ENCODE results near the gene GRK5.
"Not testable (repeated sequence)": the region's sequence is repeated elsewhere in the genome, so short reads cannot be mapped to it uniquely, and the experiment has no call there.

Gene GRK5

GRCh38 chr10:119177708-119178371 lies 29.5 kb upstream of the GRK5 start:
- no peaks in the 10 kb centered on the region for H3K27me3 ChIP-seq (ENCODE audit: control insufficient read depth in 1 of 2, insufficient read depth in 2 of 2, low read length in 2 of 2)
- peak overlapping the region; percentile 94 to 100 for H3K4me3 ChIP-seq (ENCODE audit: low read length in 2 of 2)
- peaks cover 8 to 9% of the 10 kb centered on the region in 2 donors for H3K36me3 ChIP-seq (ENCODE audit: control insufficient read depth in 2 of 2, insufficient read depth in 2 of 2, low read length in 2 of 2)
- H3K27ac ChIP-seq (ENCODE audit: low read length), result peak overlapping the region; percentile 68
- peak overlapping the region; percentile 93 to 95 for H3K9ac ChIP-seq (ENCODE audit: low read length in 2 of 2)
- no peaks in the 10 kb centered on the region for H3K9me3 ChIP-seq (ENCODE audit: control insufficient read depth in 2 of 2, low read length in 2 of 2)
- H3K4me1 ChIP-seq (ENCODE audit: control insufficient read depth, insufficient read depth, low read length), result peaks cover 16% of the 10 kb centered on the region

GRCh38 chr10:119178372-119179119 lies 28.8 kb upstream of the GRK5 start, which contains the start of gene PRDX3:
Gene PRDX3 (minus strand): TSS chr10:119178812. CDS start chr10:119178790, 22 bp downstream.
- peaks cover 6% of the 10 kb centered on the region in 2 donors for H3K36me3 ChIP-seq (ENCODE audit: control insufficient read depth in 2 of 2, insufficient read depth in 2 of 2, low read length in 2 of 2)
- peak within 1 kb of the TSS; percentile 93 to 95 for H3K9ac ChIP-seq (ENCODE audit: low read length in 2 of 2)
- no peaks in the 10 kb centered on the region for H3K9me3 ChIP-seq (ENCODE audit: control insufficient read depth in 2 of 2, low read length in 2 of 2)
- no peaks in the 10 kb centered on the region for H3K27me3 ChIP-seq (ENCODE audit: control insufficient read depth in 1 of 2, insufficient read depth in 2 of 2, low read length in 2 of 2)
- H3K4me3 ChIP-seq (ENCODE audit: low read length in 2 of 2), result peak within 1 kb of the TSS; percentile 94 to 100
- peaks cover 16% of the 10 kb centered on the region for H3K4me1 ChIP-seq (ENCODE audit: control insufficient read depth, insufficient read depth, low read length)
- H3K27ac ChIP-seq (ENCODE audit: low read length), result peak within 1 kb of the TSS; percentile 68

- not testable (repeated sequence) for H3K27ac ChIP-seq (ENCODE audit: low read length); H3K27me3 ChIP-seq (ENCODE audit: control insufficient read depth in 1 of 2, insufficient read depth in 2 of 2, low read length in 2 of 2); H3K9me3 ChIP-seq (ENCODE audit: control insufficient read depth in 2 of 2, low read length in 2 of 2); H3K36me3 ChIP-seq (ENCODE audit: control insufficient read depth in 2 of 2, insufficient read depth in 2 of 2, low read length in 2 of 2); H3K9ac ChIP-seq (ENCODE audit: low read length in 2 of 2); H3K4me3 ChIP-seq (ENCODE audit: low read length in 2 of 2)
- H3K4me1 ChIP-seq (ENCODE audit: control insufficient read depth, insufficient read depth, low read length), result peaks cover 16% of the 10 kb centered on the region
Measured at GRCh38 chr10:119180850-119181400, 26.4 kb upstream of the GRK5 start.

GRCh38 chr10:119183664-119184412 lies 23.5 kb upstream of the GRK5 start:
- Histone ChIP-seq H3K27ac (ENCODE audit: low read length) (no peak overlapping the region), H3K27me3 (ENCODE audit: control insufficient read depth in 1 of 2, insufficient read depth in 2 of 2, low read length in 2 of 2) (no peaks in the 10 kb centered on the region), H3K4me1 (ENCODE audit: control insufficient read depth, insufficient read depth, low read length) (peaks cover 2% of the 10 kb centered on the region), H3K4me3 (ENCODE audit: low read length in 2 of 2) (no peak overlapping the region), H3K9me3 (ENCODE audit: control insufficient read depth in 2 of 2, low read length in 2 of 2) (no peaks in the 10 kb centered on the region), H3K36me3 (ENCODE audit: control insufficient read depth in 2 of 2, insufficient read depth in 2 of 2, low read length in 2 of 2) (no peaks in the 10 kb centered on the region), H3K9ac (ENCODE audit: low read length in 2 of 2) (no peak overlapping the region)

GRCh38 chr10:119189811-119190282 lies 17.5 kb upstream of the GRK5 start:
- no peak overlapping the region for H3K9ac ChIP-seq (ENCODE audit: low read length in 2 of 2)
- no peak overlapping the region for H3K27ac ChIP-seq (ENCODE audit: low read length)

GRCh38 chr10:119190353-119190752 lies 17.0 kb upstream of the GRK5 start:
- no peak overlapping the region for H3K9ac ChIP-seq (ENCODE audit: low read length in 2 of 2)
- H3K27ac ChIP-seq (ENCODE audit: low read length), result no peak overlapping the region
- H3K9me3 ChIP-seq (ENCODE audit: control insufficient read depth in 2 of 2, low read length in 2 of 2), result no peaks in the 10 kb centered on the region
- no peaks in the 10 kb centered on the region for H3K27me3 ChIP-seq (ENCODE audit: control insufficient read depth in 1 of 2, insufficient read depth in 2 of 2, low read length in 2 of 2)
- H3K36me3 ChIP-seq (ENCODE audit: control insufficient read depth in 2 of 2, insufficient read depth in 2 of 2, low read length in 2 of 2), result no peaks in the 10 kb centered on the region
- H3K4me1 ChIP-seq (ENCODE audit: control insufficient read depth, insufficient read depth, low read length), result no peaks in the 10 kb centered on the region
- no peak overlapping the region for H3K4me3 ChIP-seq (ENCODE audit: low read length in 2 of 2)

More at GRCh38 chr10:119189811-119190282, 17.5 kb upstream of the GRK5 start:
- Histone ChIP-seq H3K4me1 (ENCODE audit: control insufficient read depth, insufficient read depth, low read length) (no peaks in the 10 kb centered on the region), H3K4me3 (ENCODE audit: low read length in 2 of 2) (no peak overlapping the region), H3K36me3 (ENCODE audit: control insufficient read depth in 2 of 2, insufficient read depth in 2 of 2, low read length in 2 of 2) (no peaks in the 10 kb centered on the region), H3K9me3 (ENCODE audit: control insufficient read depth in 2 of 2, low read length in 2 of 2) (no peaks in the 10 kb centered on the region), H3K27me3 (ENCODE audit: control insufficient read depth in 1 of 2, insufficient read depth in 2 of 2, low read length in 2 of 2) (no peaks in the 10 kb centered on the region)

- Histone ChIP-seq H3K4me3 (ENCODE audit: low read length in 2 of 2) (no peak overlapping the region), H3K36me3 (ENCODE audit: control insufficient read depth in 2 of 2, insufficient read depth in 2 of 2, low read length in 2 of 2) (no peaks in the 10 kb centered on the region), H3K9me3 (ENCODE audit: control insufficient read depth in 2 of 2, low read length in 2 of 2) (no peaks in the 10 kb centered on the region), H3K9ac (ENCODE audit: low read length in 2 of 2) (no peak overlapping the region), H3K27me3 (ENCODE audit: control insufficient read depth in 1 of 2, insufficient read depth in 2 of 2, low read length in 2 of 2) (no peaks in the 10 kb centered on the region), H3K4me1 (ENCODE audit: control insufficient read depth, insufficient read depth, low read length) (no peaks in the 10 kb centered on the region), H3K27ac (ENCODE audit: low read length) (no peak overlapping the region)
Measured at GRCh38 chr10:119190954-119191785, 16.2 kb upstream of the GRK5 start.

GRCh38 chr10:119191881-119192280 lies 15.5 kb upstream of the GRK5 start:
- H3K9me3 ChIP-seq (ENCODE audit: control insufficient read depth in 2 of 2, low read length in 2 of 2), result no peaks in the 10 kb centered on the region
- H3K9ac ChIP-seq (ENCODE audit: low read length in 2 of 2), result no peak overlapping the region
- no peaks in the 10 kb centered on the region for H3K4me1 ChIP-seq (ENCODE audit: control insufficient read depth, insufficient read depth, low read length)
- H3K27ac ChIP-seq (ENCODE audit: low read length), result no peak overlapping the region
- no peaks in the 10 kb centered on the region for H3K36me3 ChIP-seq (ENCODE audit: control insufficient read depth in 2 of 2, insufficient read depth in 2 of 2, low read length in 2 of 2)
- no peaks in the 10 kb centered on the region for H3K27me3 ChIP-seq (ENCODE audit: control insufficient read depth in 1 of 2, insufficient read depth in 2 of 2, low read length in 2 of 2)
- no peak overlapping the region for H3K4me3 ChIP-seq (ENCODE audit: low read length in 2 of 2)

GRCh38 chr10:119197921-119198320 lies 9.4 kb upstream of the GRK5 start:
- Histone ChIP-seq H3K9ac (ENCODE audit: low read length in 2 of 2) (no peak overlapping the region), H3K27ac (ENCODE audit: low read length) (no peak overlapping the region), H3K36me3 (ENCODE audit: control insufficient read depth in 2 of 2, insufficient read depth in 2 of 2, low read length in 2 of 2) (no peaks in the 10 kb centered on the region), H3K4me3 (ENCODE audit: low read length in 2 of 2) (no peak overlapping the region), H3K9me3 (ENCODE audit: control insufficient read depth in 2 of 2, low read length in 2 of 2) (no peaks in the 10 kb centered on the region), H3K27me3 (ENCODE audit: control insufficient read depth in 1 of 2, insufficient read depth in 2 of 2, low read length in 2 of 2) (no peaks in the 10 kb centered on the region), H3K4me1 (ENCODE audit: control insufficient read depth, insufficient read depth, low read length) (no peaks in the 10 kb centered on the region)

- Histone ChIP-seq H3K4me1 (ENCODE audit: control insufficient read depth, insufficient read depth, low read length) (no peaks in the 10 kb centered on the region), H3K9me3 (ENCODE audit: control insufficient read depth in 2 of 2, low read length in 2 of 2) (no peaks in the 10 kb centered on the region), H3K36me3 (ENCODE audit: control insufficient read depth in 2 of 2, insufficient read depth in 2 of 2, low read length in 2 of 2) (no peaks in the 10 kb centered on the region), H3K9ac (ENCODE audit: low read length in 2 of 2) (no peak overlapping the region), H3K4me3 (ENCODE audit: low read length in 2 of 2) (no peak overlapping the region), H3K27me3 (ENCODE audit: control insufficient read depth in 1 of 2, insufficient read depth in 2 of 2, low read length in 2 of 2) (no peaks in the 10 kb centered on the region), H3K27ac (ENCODE audit: low read length) (no peak overlapping the region)
Measured at GRCh38 chr10:119198438-119198837, 8.9 kb upstream of the GRK5 start.
